ENCODE data around the gene HBS1L. TPM values are rescaled to one million over a fixed set of nuclear protein-coding genes. Genes with fewer than 3 reads are reported as not detected.

HBS1L gene
- polyA plus RNA-seq, 3 donors: 16.0 to 48.9 (median 36.3) TPM

- H3K4me3 ChIP-seq (replicated peaks in 1 of 3; ENCODE audit: low read depth in 2 of 3, low read length in 3 of 3): no peak overlapping the region
- no peak overlapping the region for H3K4me2 ChIP-seq (replicated peaks; ENCODE audit: extremely low read depth, low read length, poor library complexity, severe bottlenecking)
- Mint-ChIP-seq H3K4me3 (no peak overlapping the region), H3K9me3 (peaks cover 0 to 4% (median 0%) of the 10 kb centered on the region in 7 donors), H3K4me1 (no peaks in the 10 kb centered on the region), H3K27ac (no peak overlapping the region), H3K27me3 (ENCODE audit: low read depth in 3 of 3) (no peaks in the 10 kb centered on the region), H3K36me3 (peaks cover 42 to 47% of the 10 kb centered on the region in 2 donors)
- intact Hi-C loops (cut with micrococcal nuclease): no loop called here
- no peak overlapping the region for H3K9ac ChIP-seq (ENCODE audit: insufficient read depth, low read length, poor library complexity, severe bottlenecking)
- no peak for DNase-seq
- H4K20me1 ChIP-seq (ENCODE audit: insufficient read depth, low read length): no peaks in the 10 kb centered on the region
- no peaks in the 10 kb centered on the region for H3K79me2 ChIP-seq (ENCODE audit: insufficient read depth, low read length)
- TF ChIP-seq CTCF (IDR thresholded peaks at IDR 0.05): no peak
- H2AFZ ChIP-seq (ENCODE audit: insufficient read depth, low read depth, low read length, poor library complexity, severe bottlenecking): no peak overlapping the region
- no peaks in the 10 kb centered on the region for H3K4me1 ChIP-seq (ENCODE audit: control insufficient read depth in 1 of 2, insufficient read depth in 2 of 2, low read length in 2 of 2)
- no peak overlapping the region for H3K27ac ChIP-seq (ENCODE audit: low read depth in 1 of 2, low read length in 2 of 2)
- no peaks in the 10 kb centered on the region for H3K9me3 ChIP-seq (replicated peaks in 1 of 2; ENCODE audit: control insufficient read depth in 1 of 2, insufficient read depth in 1 of 2, low read length in 2 of 2)
- H3K36me3 ChIP-seq (replicated peaks in 1 of 2; ENCODE audit: control insufficient read depth in 1 of 2, insufficient read depth in 2 of 2, low read length in 2 of 2): peaks cover 18 to 42% of the 10 kb centered on the region in 2 donors
- H3K27me3 ChIP-seq (ENCODE audit: control insufficient read depth in 2 of 2, insufficient read depth in 2 of 2, low read length in 2 of 2): no peaks in the 10 kb centered on the region
Measured at GRCh38 chr6:134959603-134960002, 95.0 kb downstream of the HBS1L start.

GRCh38 chr6:134956676-134957075 is 97.9 kb downstream of the HBS1L start:
- peaks cover 15 to 21% of the 10 kb centered on the region in 2 donors for H3K36me3 Mint-ChIP-seq
- no peak overlapping the region for H3K27ac Mint-ChIP-seq
- H3K9me3 Mint-ChIP-seq: peaks cover 0 to 4% (median 0%) of the 10 kb centered on the region in 7 donors

More at GRCh38 chr6:134956676-134957075, 97.9 kb downstream of the HBS1L start:
- TF ChIP-seq CTCF (IDR thresholded peaks at IDR 0.05): no peak
- H3K9ac ChIP-seq (ENCODE audit: insufficient read depth, low read length, poor library complexity, severe bottlenecking): no peak overlapping the region
- H3K4me3 ChIP-seq (replicated peaks in 1 of 3; ENCODE audit: low read depth in 2 of 3, low read length in 3 of 3): no peak overlapping the region
- H3K36me3 ChIP-seq (replicated peaks in 1 of 2; ENCODE audit: control insufficient read depth in 1 of 2, insufficient read depth in 2 of 2, low read length in 2 of 2): peaks cover 3 to 13% of the 10 kb centered on the region in 2 donors
- no peaks in the 10 kb centered on the region for H4K20me1 ChIP-seq (ENCODE audit: insufficient read depth, low read length)
- no peak overlapping the region for H2AFZ ChIP-seq (ENCODE audit: insufficient read depth, low read depth, low read length, poor library complexity, severe bottlenecking)
- no peaks in the 10 kb centered on the region for H3K79me2 ChIP-seq (ENCODE audit: insufficient read depth, low read length)
- WGBS (ENCODE audit: insufficient coverage): no CpG with 5 or more reads among the region's 2 CpGs
- H3K27me3 ChIP-seq (ENCODE audit: control insufficient read depth in 2 of 2, insufficient read depth in 2 of 2, low read length in 2 of 2): no peaks in the 10 kb centered on the region
- no peaks in the 10 kb centered on the region for H3K4me1 Mint-ChIP-seq
- no peak overlapping the region for H3K4me2 ChIP-seq (replicated peaks; ENCODE audit: extremely low read depth, low read length, poor library complexity, severe bottlenecking)
- H3K4me3 Mint-ChIP-seq: no peak overlapping the region
- no peaks in the 10 kb centered on the region for H3K9me3 ChIP-seq (replicated peaks in 1 of 2; ENCODE audit: control insufficient read depth in 1 of 2, insufficient read depth in 1 of 2, low read length in 2 of 2)
- H3K27me3 Mint-ChIP-seq (ENCODE audit: low read depth in 3 of 3): no peaks in the 10 kb centered on the region
- no peak overlapping the region for H3K27ac ChIP-seq (ENCODE audit: low read depth in 1 of 2, low read length in 2 of 2)
- DNase-seq: no peak
- H3K4me1 ChIP-seq (ENCODE audit: control insufficient read depth in 1 of 2, insufficient read depth in 2 of 2, low read length in 2 of 2): no peaks in the 10 kb centered on the region
- intact Hi-C loops (cut with micrococcal nuclease): no loop called here
